KOPT-K1 (cell line): ENCODE data around the gene DCX.

Experiments
- H3K27ac ChIP-seq: fragments of 200-600 bp; sonication (generic); 2 replicates; pipeline ENCODE4 v1.5.1; 2016; ENCODE audit warnings: antibody characterized with exemption, mild to moderate bottlenecking, low read depth, low read length; ENCODE audit not compliant: poor library complexity, severe bottlenecking
- H3K36me3 ChIP-seq: fragments of 200-600 bp; sonication (generic); 2 replicates; pipeline ENCODE4 v1.5.1; 2017; ENCODE audit warnings: antibody characterized with exemption, mild to moderate bottlenecking, low read length, moderate library complexity; ENCODE audit not compliant: insufficient read depth
- H3K9me3 ChIP-seq: fragments of 200-600 bp; sonication (generic); 2 replicates; pipeline ENCODE4 v1.5.1; 2017; ENCODE audit warnings: antibody characterized with exemption, low read length, mild to moderate bottlenecking; ENCODE audit not compliant: insufficient read depth, poor library complexity, severe bottlenecking

Gene DCX

DNA sequence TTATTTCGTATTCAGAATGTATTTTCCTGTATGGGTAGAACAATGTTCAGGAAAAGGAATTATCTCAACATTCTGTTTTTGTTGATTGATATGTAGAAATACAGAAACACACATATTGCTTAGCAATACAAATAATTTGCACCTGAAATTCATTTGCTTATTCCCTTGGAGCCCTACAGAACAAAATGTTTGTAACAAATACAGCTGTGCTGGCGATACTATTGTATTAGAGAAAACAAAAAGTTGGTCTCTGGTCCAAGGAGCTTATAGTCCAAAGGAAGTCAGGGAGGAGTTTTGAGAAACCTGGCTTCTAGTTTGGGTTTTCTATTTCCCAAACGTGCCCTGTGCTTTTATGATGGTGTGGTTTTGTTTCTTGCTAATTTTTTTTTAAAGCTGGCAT, 104.0 kb downstream of the DCX start:
- Histone ChIP-seq H3K27ac (no peak overlapping the region), H3K36me3 (no peaks in the 10 kb centered on the region), H3K9me3 (no peaks in the 10 kb centered on the region)

DNA sequence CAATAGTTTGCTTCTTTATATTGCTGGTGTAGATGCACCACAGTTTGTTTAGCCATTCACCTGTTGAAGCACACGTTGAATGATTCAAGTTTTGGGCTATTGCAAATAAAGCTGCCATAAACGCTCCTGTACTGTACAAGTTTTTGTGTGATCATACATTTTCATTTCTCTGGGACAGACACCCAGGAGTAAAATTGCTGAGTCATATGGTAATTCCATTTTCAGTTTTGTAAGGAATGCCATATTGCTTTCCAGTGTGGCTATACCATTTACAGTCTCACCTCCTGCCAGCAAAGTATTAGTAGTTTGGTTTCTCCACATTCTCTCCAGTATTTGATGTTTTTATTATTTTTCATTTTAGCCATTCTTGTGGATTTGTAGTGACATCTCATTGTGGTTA, 109.7 kb downstream of the DCX start:
- H3K27ac ChIP-seq = no peak overlapping the region

DNA sequence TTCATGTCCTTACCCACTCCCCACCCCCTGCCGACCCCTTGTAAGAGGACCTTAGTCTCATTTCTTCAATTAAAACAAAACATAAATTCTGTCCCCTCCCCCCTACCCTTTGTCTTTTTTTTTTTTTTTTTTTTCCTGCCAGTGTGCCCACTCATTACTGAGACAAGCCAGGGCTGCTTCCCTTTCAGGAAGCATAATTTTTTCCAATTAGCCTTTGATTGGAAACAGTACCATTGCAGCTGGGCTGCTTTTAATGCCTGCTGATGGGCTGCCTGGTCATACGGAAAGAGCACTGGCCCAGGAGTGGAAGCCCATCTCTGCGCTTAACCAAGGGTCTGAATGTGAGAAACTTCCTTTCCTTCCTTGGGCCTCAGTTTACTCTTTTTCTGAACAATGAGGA, 123.2 kb downstream of the DCX start:
- Histone ChIP-seq H3K9me3 (no peaks in the 10 kb centered on the region), H3K36me3 (no peaks in the 10 kb centered on the region), H3K27ac (no peak overlapping the region)

More for the DNA sequence above, 109.7 kb downstream of the DCX start:
- Histone ChIP-seq H3K36me3 (no peaks in the 10 kb centered on the region), H3K9me3 (no peaks in the 10 kb centered on the region)

DNA sequence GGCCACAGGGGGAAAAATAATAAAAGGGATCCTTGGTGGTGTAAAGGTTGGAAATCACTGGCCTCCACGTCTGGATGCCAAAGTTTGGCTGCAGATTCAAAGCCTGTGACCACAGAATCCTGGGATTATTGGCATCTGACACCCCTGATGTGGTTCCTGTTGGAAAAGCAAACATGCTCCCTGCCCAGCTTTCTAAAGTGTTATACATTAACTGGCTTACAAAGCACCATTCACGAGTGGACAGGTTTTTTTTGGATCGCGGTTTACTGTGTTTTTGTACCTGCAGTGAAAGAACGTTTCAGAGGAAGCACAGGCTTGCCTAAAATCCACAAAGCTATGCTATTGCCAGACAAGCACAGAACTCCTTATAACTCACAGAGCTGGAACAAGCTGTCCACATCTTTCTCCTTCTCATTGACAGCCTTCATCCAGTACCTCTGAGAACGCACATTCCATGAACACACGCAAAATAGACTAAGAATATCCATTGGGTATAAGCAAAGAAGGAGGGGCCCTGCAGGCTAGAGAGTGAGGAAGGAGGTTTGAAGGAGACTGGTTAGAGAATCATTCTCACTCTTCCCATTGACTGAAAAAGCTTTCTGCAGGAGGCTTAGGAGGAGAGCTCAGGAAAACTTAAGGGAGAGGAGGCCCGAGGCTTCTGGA, 127.2 kb downstream of the DCX start:
- Histone ChIP-seq H3K9me3 (no peaks in the 10 kb centered on the region), H3K36me3 (no peaks in the 10 kb centered on the region), H3K27ac (no peak overlapping the region)

DNA sequence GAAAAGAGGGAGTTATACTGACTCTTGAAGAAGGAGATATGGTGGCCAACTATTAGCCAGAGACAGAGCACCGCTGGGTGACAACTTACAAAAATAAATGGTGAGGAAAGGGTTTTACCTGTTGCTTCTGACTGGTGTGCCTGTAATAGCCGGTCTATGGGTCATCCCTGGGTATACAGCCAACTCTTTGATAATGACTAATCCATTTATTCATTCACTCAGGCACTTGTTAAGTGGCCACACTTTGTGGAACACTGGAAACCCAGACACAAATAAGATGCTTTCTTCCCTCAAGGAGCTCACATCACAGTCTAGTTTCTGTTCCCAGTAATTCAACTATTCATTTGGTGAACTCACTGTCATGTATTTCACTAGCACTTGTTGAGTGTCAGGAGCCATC, 128.5 kb downstream of the DCX start:
- Histone ChIP-seq H3K9me3 (no peaks in the 10 kb centered on the region), H3K36me3 (no peaks in the 10 kb centered on the region), H3K27ac (no peak overlapping the region)

DNA sequence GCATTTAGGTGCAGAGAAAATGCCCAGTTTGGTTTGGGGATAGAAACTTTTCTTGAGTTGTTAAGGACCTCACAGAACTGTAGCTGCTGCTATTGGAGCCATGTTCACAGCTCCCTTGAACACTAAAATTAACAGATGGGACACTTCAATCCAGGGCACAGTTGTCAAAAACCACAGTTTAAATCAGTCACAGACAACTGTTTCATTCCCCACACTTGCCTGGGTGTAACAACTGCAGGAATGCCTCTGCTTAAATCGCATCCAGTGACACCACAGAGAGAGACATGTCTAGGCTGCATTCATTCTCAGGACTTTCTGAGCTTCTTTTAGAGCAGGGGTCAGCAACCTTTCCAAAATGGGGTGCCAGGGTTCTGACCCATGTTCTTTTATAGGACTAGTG, 129.0 kb downstream of the DCX start:
- Histone ChIP-seq H3K9me3 (no peaks in the 10 kb centered on the region), H3K27ac (no peak overlapping the region), H3K36me3 (no peaks in the 10 kb centered on the region)

DNA sequence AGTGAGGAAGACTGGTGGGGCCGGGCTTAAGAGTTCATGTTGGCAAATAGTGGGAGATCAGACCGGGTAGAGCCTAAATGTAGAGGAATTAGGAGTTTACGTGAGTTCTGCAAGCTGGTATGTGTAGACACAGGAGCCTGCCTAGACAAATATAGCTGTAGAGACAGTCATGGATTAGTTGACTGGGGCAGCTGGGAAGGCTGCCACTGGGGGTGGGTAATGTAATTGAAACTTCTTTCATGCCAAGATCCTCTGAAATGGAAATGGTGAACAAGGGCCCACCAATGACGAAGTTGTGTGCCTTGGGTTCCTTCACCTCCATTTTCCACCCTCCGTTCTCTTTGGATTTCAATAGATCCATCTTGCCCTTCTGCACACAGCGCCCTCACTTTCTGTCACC, 129.9 kb downstream of the DCX start:
- no peak overlapping the region for H3K27ac ChIP-seq
- no peaks in the 10 kb centered on the region for H3K9me3 ChIP-seq
- no peaks in the 10 kb centered on the region for H3K36me3 ChIP-seq

DNA sequence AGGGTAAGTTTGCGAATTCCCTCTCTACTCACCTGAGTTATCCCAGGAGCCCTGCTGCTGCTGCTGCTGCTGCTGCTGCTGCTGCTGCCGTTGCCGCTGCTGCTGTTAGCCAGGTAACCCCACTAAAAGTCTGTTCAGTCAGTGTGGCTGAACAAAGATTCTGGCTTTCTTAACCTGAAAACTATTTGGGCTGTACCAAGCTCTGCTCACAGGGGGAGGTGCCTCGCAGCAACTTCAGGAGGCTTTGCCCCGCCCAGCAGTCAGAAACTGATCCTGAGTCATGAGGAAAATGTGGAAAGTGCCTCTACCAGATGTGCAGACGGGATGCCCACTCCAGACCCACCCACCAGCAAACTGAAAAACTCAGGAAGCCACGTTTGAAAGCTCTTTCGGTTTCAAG, 141.7 kb downstream of the DCX start, which contains the start of gene CAPN6:
Gene CAPN6 (minus strand): TSS at position 145 of the 400 bp plus-strand sequence. CDS start 6,547 bp downstream, outside the sequence.
- Histone ChIP-seq H3K36me3 (no peaks in the 10 kb centered on the region), H3K9me3 (no peaks in the 10 kb centered on the region)

DNA sequence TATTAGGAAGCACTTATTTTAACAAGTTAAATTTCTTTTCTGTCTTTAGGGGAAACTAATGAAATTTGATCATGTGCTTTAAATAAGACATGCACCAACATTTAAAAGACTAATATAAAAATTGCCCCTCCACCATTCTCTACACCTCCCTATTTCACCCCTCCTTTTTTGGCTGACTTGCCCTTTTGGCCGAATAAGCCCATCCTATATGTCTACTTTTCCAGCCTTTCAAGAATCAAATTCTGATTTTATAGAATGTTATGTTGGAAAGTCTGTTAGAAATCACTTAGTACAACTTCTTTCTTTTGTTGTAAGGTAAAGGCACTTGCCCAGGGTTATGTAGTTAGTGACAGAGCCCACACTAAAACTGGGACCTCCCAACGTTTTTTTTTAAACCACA, 143.5 kb downstream of the DCX start:
- Histone ChIP-seq H3K9me3 (no peaks in the 10 kb centered on the region), H3K36me3 (no peaks in the 10 kb centered on the region), H3K27ac (no peak overlapping the region)

More for the DNA sequence above, 141.7 kb downstream of the DCX start, which contains the start of gene CAPN6:
- H3K27ac ChIP-seq = no peak within 1 kb of the TSS

DNA sequence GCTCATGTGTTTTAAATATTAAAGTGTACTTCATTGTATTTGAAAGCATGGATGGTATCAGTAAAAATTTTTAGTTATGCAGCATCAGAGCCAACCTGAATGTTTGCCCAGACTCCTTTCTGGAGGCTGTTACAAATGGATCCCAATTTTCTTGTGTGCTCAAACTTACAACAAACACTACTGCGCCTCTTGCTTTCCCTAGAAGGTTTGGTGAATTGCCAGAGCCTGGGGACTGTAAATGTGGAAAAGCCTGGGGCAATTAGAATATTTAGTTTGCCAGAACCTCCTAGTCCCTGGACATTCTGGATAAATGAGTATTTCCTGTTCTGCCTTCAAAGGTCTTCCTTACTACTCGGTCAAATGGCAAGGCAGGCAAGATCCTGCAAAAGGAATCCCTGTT, 146.5 kb downstream of the DCX start:
- Histone ChIP-seq H3K36me3 (no peaks in the 10 kb centered on the region), H3K9me3 (no peaks in the 10 kb centered on the region), H3K27ac (no peak overlapping the region)

DNA sequence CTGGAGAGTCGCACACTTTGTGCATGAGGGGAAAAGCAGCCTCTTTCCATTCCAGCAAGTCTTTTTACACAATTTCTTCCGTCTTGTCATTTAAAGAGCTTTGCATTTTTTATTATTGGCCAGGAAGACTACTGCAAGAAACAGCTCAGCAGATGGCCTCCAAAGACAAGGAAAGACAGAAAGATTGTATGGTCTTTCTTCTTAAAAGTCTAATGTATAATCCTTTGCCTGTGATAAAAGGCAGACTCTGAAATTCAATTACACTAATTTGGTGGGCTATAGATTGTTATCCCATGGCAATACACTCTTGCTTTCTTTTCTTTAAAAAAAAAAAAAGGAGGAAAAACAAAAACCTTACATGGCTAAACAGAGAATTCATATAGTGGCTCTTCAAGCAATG, 147.6 kb downstream of the DCX start:
- H3K36me3 ChIP-seq = no peaks in the 10 kb centered on the region
- no peaks in the 10 kb centered on the region for H3K9me3 ChIP-seq
- H3K27ac ChIP-seq = no peak overlapping the region

DNA sequence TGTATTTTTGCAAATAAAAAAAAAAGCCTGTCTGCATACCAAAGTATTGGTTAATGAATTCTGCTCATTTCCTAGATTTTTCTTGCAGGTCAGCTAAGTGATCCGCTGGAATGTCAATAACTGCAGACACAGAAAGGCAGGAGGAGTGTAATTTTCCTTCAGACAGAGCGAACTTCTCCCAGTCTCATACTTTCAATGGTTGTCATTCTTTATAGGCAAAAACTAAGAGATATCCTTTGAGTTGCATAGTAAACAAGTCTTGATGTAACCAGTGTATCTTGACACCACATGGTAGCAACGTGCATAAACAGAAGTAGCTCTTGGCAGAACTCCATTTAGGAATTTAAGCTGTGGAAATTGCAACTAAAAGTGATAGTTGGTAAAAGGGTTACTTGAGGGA, 149.9 kb downstream of the DCX start:
- Histone ChIP-seq H3K27ac (no peak overlapping the region), H3K36me3 (no peaks in the 10 kb centered on the region), H3K9me3 (no peaks in the 10 kb centered on the region)

DNA sequence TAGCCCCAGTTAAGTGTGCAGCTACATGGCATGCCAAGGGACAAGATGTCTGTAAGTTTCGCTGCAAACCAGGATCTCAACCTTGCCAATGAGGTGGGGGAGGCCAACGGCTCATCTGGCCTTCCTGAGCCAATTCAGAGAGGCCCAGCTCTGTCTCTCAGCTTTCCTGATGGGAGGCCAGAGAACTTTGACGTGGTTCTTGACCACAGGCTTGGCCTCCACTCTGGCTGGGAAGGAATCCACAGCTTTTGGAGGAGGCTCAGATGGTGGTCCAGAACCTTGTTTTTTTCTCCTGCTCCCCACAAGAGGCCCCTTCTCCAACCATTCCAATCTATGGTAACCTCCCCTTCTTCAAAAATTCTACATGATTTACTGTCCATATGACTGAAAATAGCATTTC, 151.5 kb downstream of the DCX start:
- Histone ChIP-seq H3K27ac (no peak overlapping the region), H3K36me3 (no peaks in the 10 kb centered on the region), H3K9me3 (no peaks in the 10 kb centered on the region)

DNA sequence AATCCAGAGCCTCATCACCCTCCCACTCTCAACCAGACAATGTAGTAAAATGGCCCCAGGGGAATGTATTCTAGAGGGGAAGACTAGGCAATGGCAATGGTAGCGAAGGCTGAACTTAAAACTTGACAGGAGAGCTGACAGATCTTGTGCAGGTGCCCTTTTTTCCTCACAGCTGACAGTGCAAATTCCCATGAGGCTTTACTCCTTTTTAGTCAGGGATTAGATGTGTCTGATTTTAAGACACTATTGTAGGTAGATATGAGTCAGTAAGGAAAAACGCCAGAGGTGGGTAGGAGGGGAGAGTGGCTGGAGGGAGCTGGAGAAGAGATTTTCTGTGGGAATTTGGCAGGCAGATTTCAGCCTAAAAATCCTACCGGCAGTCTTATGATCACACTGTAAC, 152.4 kb downstream of the DCX start:
- no peaks in the 10 kb centered on the region for H3K9me3 ChIP-seq
- H3K36me3 ChIP-seq = no peaks in the 10 kb centered on the region
- no peak overlapping the region for H3K27ac ChIP-seq

DNA sequence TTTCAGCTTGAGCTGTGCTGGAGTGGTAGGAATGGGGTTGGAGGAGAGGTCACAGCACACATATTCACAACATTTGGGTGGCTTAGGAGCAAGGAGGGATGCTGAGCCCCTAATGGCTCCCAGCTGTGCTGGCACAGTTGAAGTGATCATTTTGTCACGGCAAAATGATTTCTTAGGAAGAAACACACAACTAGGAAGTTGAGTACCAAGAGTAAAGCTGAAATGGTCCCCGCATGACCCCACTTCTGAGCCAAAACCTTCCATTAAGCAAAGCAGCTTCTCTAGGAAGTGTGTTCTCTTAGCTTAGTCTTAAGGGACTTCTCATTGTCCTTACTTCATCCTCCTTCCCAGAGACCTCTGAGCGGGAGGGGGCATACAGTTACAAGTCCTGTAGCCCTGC, 154.3 kb downstream of the DCX start:
- H3K9me3 ChIP-seq = no peaks in the 10 kb centered on the region
- no peaks in the 10 kb centered on the region for H3K36me3 ChIP-seq
- H3K27ac ChIP-seq = no peak overlapping the region

DNA sequence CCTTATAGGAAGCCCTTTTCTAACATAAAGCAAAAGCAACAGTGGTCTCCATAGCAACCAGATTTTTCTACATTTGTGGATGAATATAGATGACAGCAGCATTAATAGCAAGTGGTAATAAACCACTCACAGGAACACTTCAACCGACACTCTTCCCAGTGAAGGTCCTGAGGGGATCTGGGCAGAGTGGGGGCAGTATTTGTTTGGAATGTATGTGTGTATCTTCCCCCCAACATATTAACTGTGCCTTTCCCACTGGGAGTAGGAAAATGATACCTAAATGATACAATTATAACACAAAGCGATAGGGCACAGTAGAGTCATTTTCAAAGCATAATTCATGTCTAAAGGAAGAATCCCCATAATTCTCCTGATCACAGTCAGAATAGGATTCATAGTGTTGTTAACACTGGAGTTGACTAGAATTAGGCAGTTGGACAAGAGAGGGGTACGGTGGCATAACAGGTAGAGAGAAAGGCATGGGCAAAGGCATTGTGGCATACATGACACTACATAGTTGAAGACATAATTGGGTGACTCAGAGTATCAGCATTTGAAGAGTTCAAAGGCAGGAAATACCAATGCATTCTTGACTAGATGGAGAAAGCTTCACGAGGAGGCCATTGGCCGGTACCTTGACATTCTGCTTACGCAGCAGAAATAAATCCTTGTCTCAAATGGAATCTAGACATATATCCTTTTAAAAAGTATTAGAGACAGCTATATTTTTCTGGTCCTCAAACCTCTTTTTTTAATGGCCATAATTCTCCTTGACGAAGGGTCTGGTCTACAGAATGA, 156.9 kb downstream of the DCX start:
- Histone ChIP-seq H3K36me3 (no peaks in the 10 kb centered on the region), H3K27ac (no peak overlapping the region), H3K9me3 (no peaks in the 10 kb centered on the region)
